GM19463 (cell line): ENCODE results near the gene RAB8B.

ENCODE experiments used
- ATAC-seq: cut with Tn5 transposase; IDR thresholded peaks from one replicate; pipeline ENCODE4 v1.9.1; 2021; ENCODE audit warnings: mild to moderate bottlenecking, moderate library complexity; ENCODE audit not compliant: unreplicated experiment

Gene RAB8B

DNA sequence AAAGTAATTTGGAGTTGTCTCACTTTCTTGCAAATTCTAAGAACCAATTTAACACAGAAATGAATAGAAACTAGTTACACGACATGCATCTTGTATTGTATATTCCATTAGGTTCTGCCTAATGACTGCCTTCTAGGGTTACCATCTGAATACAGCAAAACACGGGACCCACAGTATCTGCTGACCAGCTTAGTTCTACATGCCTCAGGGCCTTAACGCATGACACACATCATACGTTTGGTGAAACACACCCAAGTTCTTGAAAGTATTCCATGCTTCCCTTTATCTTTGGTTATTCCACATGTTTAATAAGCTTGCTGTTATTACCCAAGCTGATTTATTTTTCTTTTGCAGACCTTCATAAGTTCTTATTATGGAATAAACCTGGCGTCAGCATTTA is 115.9 kb downstream of the RAB8B start:
- ATAC-seq: no peak

DNA sequence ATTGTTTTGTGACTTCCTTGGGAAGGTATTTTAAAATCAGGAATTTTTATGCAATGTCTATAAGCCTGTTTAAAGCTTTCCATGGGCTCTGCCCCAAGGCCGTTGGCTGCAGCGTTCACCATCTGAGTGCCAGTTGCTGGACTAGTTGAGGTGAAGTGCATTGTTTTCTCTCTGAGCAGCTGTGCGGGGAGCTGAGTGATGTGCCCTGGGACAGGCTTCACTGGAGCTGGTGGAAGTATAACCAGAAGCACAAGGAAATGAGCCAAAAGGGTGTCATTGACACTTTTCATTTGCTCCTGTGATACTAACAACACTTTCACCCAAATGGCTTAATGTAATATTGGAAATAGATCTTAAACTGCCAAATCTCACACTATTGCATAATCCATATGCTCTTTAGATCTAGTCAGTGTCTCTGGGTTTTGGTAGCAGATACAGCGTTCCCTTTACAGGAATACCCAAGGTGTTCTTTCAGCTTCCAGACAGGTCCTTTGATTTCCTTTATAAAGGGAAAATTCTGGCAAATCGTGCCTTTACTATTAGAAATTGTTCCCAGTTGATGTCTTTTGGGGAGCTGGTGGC is 117.2 kb downstream of the RAB8B start:
- no peak for ATAC-seq

DNA sequence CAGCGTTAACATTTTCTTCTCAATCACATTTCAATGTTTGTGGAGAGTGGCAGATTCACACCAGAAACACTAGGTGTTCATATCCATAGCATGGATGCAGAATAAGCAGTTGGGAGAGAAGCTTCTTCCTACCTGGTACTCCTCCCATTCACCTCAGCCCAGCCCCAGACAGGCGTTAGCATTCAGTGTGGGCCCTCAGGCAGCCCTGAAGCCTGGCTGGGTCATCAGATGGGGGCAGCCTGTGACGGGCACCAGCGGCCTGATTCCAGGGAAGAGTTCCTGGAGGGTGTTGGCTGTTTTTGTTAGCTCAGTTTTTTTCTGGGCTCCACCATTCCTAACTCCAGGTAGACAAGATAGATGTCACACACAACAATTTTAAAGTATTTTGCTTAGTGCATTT is 119.1 kb downstream of the RAB8B start:
- ATAC-seq: no peak

- no peak for ATAC-seq
Observed at GRCh38 chr15:63308947-63309346, 119.5 kb downstream of the RAB8B start.

DNA sequence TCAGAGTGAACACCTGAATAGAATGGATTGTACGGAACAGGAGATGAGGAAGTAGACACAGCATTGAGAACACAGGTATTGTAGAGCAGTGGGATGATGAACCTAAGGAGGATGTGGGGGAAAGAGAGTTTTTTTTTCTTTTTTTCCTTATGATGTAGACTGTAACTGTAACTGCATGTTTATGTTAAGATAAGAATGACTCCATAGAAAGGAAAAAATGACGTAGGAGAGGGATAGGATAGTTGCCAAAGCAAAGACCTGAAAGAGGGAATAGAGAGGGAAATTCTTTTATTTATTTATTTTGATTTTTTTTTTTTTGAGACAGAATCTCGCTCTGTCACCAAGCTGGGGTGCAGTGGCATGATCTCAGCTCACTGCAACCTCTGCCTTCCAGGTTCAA is 121.2 kb downstream of the RAB8B start:
- ATAC-seq: no peak

- ATAC-seq: no peak
Observed at GRCh38 chr15:63312286-63312685, 122.9 kb downstream of the RAB8B start.

DNA sequence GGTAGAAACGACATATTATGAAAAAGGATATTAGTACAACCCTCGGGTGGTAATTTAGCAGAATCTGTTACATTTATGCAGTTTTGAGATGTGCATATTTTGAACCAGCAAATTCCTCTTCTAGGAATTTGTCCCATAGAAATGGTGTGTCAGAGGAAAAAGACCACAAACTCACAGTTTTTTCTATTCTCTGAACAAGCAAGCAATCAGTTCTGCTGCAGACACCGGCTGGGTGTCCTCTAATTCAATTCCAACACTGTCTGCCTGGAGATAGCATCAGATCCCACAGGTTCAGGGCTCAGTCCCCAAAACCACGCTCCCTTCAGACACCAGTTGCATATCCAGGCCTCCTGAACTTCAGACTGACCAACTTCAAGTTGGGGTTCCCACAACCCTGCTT is 124.4 kb downstream of the RAB8B start:
- no peak for ATAC-seq

DNA sequence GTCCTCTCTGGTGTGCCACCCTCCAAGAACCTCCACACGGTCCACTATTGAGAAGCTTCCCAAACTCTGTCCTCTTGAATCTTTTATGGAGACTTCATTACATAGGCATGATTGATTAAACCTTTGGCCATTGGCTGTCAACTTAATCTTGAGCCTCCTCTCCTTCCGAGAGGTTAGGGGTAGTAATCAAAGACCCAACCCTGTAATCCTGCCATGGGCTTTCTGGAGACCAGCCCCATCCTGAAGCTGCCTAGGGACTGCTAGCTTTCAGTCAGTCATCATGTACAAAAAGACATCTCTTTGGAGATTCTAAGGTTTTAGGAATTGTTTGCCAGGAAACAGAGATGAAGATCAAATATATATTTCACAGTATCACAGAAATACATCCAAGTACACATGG is 125.0 kb downstream of the RAB8B start:
- no peak for ATAC-seq
